22Rv1 (cell line): Measurements from ENCODE around the gene EFCAB8.

Source experiments
- H3K27ac ChIP-seq: fragments of 450-650 bp; 2 replicates; pipeline ENCODE4 v1.5.1; 2017
- ZFX ChIP-seq: fragments of 450-650 bp; IDR thresholded peaks from 2 replicates; pipeline ENCODE4 v1.6.1; 2017; ENCODE audit warnings: antibody characterized with exemption, borderline replicate concordance
- TF ChIP-seq, protein P1 (sequence below): fragments of 450-650 bp; IDR thresholded peaks from 2 replicates; pipeline ENCODE4 v1.5.1; 2017; ENCODE audit warnings: mild to moderate bottlenecking

The EFCAB8 gene

GRCh38 chr20:32822225-32822624, 36.5 kb upstream of the EFCAB8 start:
- no peak for TF ChIP-seq ZFX
- TF ChIP-seq, protein P1, sequence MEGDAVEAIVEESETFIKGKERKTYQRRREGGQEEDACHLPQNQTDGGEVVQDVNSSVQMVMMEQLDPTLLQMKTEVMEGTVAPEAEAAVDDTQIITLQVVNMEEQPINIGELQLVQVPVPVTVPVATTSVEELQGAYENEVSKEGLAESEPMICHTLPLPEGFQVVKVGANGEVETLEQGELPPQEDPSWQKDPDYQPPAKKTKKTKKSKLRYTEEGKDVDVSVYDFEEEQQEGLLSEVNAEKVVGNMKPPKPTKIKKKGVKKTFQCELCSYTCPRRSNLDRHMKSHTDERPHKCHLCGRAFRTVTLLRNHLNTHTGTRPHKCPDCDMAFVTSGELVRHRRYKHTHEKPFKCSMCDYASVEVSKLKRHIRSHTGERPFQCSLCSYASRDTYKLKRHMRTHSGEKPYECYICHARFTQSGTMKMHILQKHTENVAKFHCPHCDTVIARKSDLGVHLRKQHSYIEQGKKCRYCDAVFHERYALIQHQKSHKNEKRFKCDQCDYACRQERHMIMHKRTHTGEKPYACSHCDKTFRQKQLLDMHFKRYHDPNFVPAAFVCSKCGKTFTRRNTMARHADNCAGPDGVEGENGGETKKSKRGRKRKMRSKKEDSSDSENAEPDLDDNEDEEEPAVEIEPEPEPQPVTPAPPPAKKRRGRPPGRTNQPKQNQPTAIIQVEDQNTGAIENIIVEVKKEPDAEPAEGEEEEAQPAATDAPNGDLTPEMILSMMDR = no peak
- no peak overlapping the region for H3K27ac ChIP-seq

DNA sequence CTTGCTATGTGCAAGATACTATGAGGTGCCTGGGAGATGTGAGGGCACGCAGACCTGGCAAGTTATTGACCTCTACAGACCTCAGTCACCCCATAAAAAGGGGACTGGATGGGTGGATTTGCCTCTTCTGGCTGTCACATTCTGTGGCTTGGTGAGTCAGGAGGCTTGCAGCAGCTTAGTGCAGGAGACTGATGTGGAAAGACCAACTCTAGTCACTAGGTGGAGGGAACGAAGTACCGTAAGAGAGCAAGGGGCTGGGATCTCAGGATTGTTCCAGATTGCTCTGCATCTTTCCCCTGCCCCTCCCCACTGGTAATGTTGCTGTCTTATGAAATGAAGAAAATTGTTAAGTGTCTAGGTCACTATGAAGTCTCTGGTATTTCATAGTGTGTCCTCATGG, 35.6 kb upstream of the EFCAB8 start:
- no peak overlapping the region for H3K27ac ChIP-seq
- TF ChIP-seq ZFX = no peak
- TF ChIP-seq, protein P1 = no peak

- H3K27ac ChIP-seq = no peak overlapping the region
- TF ChIP-seq, protein P1 = no peak
- no peak for TF ChIP-seq ZFX
These were observed 34.8 kb upstream of the EFCAB8 start for GRCh38 chr20:32823737-32824588.

DNA sequence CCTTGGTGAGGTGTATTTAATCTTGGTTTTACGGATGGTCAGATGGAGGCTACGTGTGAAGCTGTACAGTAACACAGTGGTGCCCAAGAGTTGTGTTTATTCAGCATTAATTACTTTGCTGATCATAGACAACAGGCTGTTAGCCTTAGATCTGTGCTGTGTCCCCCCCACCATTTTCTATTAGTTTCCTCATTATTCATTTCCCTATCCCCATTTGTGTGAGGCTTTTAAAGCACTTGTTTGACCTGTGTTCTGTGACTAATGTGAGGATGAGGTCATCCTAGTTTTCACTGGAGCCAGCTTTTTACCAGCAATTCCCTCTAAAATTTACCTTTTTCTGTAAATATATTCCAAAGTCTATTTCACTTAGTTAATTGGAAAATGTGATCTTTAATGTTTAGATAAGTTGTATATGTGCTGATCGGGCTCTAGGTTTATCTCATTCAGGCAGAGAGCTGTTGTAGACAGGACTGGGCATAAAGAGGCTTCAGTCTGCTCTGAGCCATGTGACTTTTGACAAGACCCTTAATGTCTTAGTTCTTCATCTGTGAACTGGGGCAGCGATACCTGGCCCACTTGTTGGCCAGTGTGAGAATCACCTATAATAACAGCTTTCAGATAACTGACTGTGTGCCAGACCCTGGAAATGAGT, 30.6 kb upstream of the EFCAB8 start:
- TF ChIP-seq, protein P1 = no peak
- no peak for TF ChIP-seq ZFX
- no peak overlapping the region for H3K27ac ChIP-seq

- TF ChIP-seq, protein P1 = no peak
- no peak for TF ChIP-seq ZFX
- H3K27ac ChIP-seq = no peak overlapping the region
These were observed 29.3 kb upstream of the EFCAB8 start for GRCh38 chr20:32829311-32830005.

GRCh38 chr20:32830437-32830836, 28.3 kb upstream of the EFCAB8 start:
- TF ChIP-seq, protein P1 = no peak
- TF ChIP-seq ZFX = no peak
- H3K27ac ChIP-seq = no peak overlapping the region
